Loucy (cell line): ENCODE measurements around the gene UVRAG.

Source experiments
- CTCF ChIP-seq: fragments of 200-600 bp; sonication (generic); conservative IDR thresholded peaks from 2 replicates; pipeline ENCODE4 v1.5.1; 2014; ENCODE audit warnings: mild to moderate bottlenecking, antibody characterized with exemption, low read length
- EZH2phosphoT487 ChIP-seq: fragments of 200-600 bp; IDR thresholded peaks from 2 replicates; pipeline ENCODE4 v1.6.1; 2018; ENCODE audit warnings: antibody characterized with exemption, mild to moderate bottlenecking, moderate library complexity, borderline replicate concordance

DNA sequence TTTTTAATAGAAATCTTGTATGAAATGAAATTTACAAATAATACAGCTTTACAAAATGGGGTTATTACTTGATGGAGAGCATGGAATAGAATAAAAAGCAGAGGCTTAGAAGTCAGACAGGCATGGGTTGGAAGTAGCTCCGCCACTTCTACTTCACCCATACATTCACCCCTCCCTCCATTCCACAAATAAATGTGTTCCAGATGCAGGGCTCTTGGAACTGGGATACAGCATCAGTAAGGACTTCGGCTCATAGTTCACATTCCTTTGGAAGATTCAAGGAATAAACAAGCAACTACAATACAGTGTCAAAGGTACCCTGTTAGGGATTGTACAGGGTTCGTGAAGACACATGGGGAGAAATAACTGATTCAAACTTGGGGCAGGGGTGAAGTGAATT lies 234.5 kb downstream of the UVRAG start:
- TF ChIP-seq CTCF, result no peak
- TF ChIP-seq EZH2phosphoT487, result no peak
